SU-DHL-6 (cell line): ENCODE data around the gene DUSP9.
A peak's percentile ranks its signal among the peaks of the same experiment; 100 is the strongest.

Experiments
- CTCF ChIP-seq: fragments of 200-600 bp; sonication (generic); IDR thresholded peaks from one replicate; pipeline ENCODE4 v1.5.1; 2017; ENCODE audit warnings: antibody characterized with exemption, mild to moderate bottlenecking, low read length, moderate library complexity; ENCODE audit not compliant: insufficient read depth, poor library complexity, severe bottlenecking
- EZH2phosphoT487 ChIP-seq: fragments of 200-600 bp; sonication (generic), shearing (Covaris generic); conservative IDR thresholded peaks from 2 replicates; pipeline ENCODE4 v1.6.1; 2018; ENCODE audit warnings: mild to moderate bottlenecking, antibody characterized with exemption, low read length, moderate library complexity, mixed read lengths

GRCh38 chrX:153667956-153668396, 21.0 kb downstream of the DUSP9 start:
- TF ChIP-seq CTCF: peak; percentile 66
- no peak for TF ChIP-seq EZH2phosphoT487
